PC-9 (cell line): ENCODE results near the gene UCP3.

Experiments used
- EZH2 ChIP-seq: fragments of 200-600 bp; sonication (generic); IDR thresholded peaks from 2 replicates; pipeline ENCODE4 v1.8.0; 2017; ENCODE audit warnings: antibody characterized with exemption, low read depth
- TF ChIP-seq, protein P1 (sequence below): fragments of 200-600 bp; sonication (generic); conservative IDR thresholded peaks from 2 replicates; pipeline ENCODE4 v1.6.1; 2017; ENCODE audit warnings: mixed run types, antibody characterized with exemption, mild to moderate bottlenecking, moderate library complexity

DNA sequence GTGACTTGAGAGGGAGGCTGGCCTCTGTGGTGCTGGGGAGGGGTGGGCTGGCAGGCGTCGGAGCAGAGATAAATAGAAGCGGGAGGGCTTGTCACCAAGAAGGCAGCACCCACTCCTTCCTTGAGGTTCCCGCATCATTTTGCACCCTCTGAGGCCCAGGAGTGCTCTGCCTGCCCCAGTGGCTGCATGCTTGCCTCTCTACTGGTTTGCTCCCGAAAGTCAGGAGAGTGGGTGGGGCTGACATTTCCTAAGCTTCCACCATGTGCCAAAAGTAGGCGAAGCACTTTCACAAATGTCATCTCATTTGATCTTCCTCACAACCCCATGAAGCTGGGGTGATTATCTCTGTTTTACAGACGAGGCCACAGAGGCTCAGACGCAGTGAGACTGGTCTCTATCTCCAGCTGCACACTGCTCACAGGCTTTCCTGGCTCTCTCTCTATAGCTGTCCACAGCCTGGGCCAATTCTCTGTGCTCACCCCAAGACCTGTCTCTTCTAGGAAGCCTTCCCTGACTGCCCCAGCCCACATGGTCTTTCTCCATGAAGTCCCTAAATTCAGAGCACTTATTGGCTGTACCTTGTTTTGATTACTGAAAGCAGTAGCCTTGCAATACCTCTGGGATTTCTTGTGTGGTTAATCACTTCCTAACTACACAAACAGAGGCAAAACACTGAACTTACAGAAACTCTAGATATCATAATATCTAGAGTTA is 2.6 kb upstream of the UCP3 start:
- TF ChIP-seq, protein P1, sequence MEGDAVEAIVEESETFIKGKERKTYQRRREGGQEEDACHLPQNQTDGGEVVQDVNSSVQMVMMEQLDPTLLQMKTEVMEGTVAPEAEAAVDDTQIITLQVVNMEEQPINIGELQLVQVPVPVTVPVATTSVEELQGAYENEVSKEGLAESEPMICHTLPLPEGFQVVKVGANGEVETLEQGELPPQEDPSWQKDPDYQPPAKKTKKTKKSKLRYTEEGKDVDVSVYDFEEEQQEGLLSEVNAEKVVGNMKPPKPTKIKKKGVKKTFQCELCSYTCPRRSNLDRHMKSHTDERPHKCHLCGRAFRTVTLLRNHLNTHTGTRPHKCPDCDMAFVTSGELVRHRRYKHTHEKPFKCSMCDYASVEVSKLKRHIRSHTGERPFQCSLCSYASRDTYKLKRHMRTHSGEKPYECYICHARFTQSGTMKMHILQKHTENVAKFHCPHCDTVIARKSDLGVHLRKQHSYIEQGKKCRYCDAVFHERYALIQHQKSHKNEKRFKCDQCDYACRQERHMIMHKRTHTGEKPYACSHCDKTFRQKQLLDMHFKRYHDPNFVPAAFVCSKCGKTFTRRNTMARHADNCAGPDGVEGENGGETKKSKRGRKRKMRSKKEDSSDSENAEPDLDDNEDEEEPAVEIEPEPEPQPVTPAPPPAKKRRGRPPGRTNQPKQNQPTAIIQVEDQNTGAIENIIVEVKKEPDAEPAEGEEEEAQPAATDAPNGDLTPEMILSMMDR = no peak
- no peak for TF ChIP-seq EZH2
